ENCODE results near the gene GPR35.

Gene GPR35

DNA sequence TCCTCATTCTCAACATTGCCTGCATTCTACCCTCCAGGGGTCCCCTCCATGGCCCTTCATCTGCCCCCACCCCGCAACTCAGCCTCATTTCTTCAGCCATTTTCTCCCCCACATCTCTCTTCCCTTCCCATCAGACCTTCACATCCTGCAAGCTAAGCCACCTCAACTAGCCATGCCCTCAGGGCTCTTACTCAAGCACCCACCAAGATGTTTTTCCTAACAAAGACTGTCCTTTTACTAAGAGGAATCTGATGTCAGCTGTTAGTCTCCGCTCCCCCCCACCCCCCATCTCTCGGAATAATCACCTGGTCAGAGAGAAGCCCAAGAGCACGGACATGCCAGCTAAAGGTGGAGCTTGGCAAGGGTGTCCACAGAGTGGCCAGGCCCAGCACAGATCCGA, 43.5 kb upstream of the GPR35 start:
- no peak overlapping the region for H3K27ac ChIP-seq
- peaks cover 11% of the 10 kb centered on the region for H3K4me1 ChIP-seq
- no peak overlapping the region for H3K4me3 ChIP-seq (ENCODE audit: low read depth, low read length)
- H3K27me3 ChIP-seq (ENCODE audit: control insufficient read depth, insufficient read depth, low read length) = no peaks in the 10 kb centered on the region
- H3K4me2 ChIP-seq (ENCODE audit: low read length) = no peak overlapping the region
- TF ChIP-seq, protein P1, sequence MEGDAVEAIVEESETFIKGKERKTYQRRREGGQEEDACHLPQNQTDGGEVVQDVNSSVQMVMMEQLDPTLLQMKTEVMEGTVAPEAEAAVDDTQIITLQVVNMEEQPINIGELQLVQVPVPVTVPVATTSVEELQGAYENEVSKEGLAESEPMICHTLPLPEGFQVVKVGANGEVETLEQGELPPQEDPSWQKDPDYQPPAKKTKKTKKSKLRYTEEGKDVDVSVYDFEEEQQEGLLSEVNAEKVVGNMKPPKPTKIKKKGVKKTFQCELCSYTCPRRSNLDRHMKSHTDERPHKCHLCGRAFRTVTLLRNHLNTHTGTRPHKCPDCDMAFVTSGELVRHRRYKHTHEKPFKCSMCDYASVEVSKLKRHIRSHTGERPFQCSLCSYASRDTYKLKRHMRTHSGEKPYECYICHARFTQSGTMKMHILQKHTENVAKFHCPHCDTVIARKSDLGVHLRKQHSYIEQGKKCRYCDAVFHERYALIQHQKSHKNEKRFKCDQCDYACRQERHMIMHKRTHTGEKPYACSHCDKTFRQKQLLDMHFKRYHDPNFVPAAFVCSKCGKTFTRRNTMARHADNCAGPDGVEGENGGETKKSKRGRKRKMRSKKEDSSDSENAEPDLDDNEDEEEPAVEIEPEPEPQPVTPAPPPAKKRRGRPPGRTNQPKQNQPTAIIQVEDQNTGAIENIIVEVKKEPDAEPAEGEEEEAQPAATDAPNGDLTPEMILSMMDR (IDR thresholded peaks at IDR 0.05) = no peak
- no peak overlapping the region for H3K9ac ChIP-seq
- no peaks in the 10 kb centered on the region for H3K36me3 ChIP-seq (ENCODE audit: control insufficient read depth, insufficient read depth, low read length)
- peaks cover 50% of the 10 kb centered on the region for H3K79me2 ChIP-seq
- no peaks in the 10 kb centered on the region for H3K9me3 ChIP-seq (ENCODE audit: control insufficient read depth, low read length)
- no peak overlapping the region for H2AFZ ChIP-seq

DNA sequence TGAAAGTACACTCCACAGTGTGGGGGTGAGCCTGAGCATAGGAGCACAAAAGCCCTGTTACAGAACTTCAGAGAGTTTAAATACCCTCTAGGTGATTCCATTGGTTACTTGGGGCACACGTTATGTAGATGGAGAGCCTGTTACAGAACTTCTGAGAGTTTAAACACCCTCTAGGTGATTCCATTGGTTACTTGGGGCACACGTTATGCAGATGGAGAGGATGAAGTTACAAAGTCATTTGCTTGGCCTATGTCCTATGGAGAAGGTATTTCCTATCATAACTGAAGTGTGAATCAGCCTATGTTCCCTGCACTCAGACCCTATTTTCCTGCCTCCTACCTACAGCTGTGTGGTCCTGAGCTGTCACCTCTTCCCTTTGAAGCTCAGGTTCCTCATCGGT, 42.5 kb upstream of the GPR35 start:
- no peaks in the 10 kb centered on the region for H3K9me3 ChIP-seq (ENCODE audit: control insufficient read depth, low read length)
- H3K4me1 ChIP-seq = peaks cover 15% of the 10 kb centered on the region
- TF ChIP-seq, protein P1 (IDR thresholded peaks at IDR 0.05) = no peak
- H3K27me3 ChIP-seq (ENCODE audit: control insufficient read depth, insufficient read depth, low read length) = no peaks in the 10 kb centered on the region
- H3K36me3 ChIP-seq (ENCODE audit: control insufficient read depth, insufficient read depth, low read length) = no peaks in the 10 kb centered on the region
- H2AFZ ChIP-seq = no peak overlapping the region
- H3K27ac ChIP-seq = no peak overlapping the region
- peaks cover 58% of the 10 kb centered on the region for H3K79me2 ChIP-seq
- no peak overlapping the region for H3K9ac ChIP-seq
- no peak overlapping the region for H3K4me2 ChIP-seq (ENCODE audit: low read length)
- H3K4me3 ChIP-seq (ENCODE audit: low read depth, low read length) = no peak overlapping the region

DNA sequence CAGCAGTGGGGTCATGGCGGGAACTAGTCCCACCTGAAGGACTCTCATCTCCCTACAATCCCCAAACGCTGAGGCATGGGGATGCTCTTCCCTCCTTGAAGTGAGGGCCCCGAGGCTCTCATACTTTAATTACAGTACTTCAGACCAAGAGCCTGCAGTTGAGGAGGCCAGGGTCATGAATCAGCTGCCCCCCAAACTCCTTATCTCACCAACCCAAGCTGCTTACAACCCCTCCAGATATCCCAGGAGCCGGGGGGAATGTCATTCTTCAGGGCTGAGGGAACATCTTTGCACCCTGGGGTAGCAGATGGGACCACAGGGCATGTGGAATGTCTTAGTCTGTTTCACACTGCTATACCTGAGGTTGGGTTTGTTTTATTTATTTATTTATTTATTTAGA, 41.5 kb upstream of the GPR35 start:
- TF ChIP-seq, protein P1 (IDR thresholded peaks at IDR 0.05) = no peak
- Histone ChIP-seq H3K4me2 (ENCODE audit: low read length) (no peak overlapping the region), H3K4me3 (ENCODE audit: low read depth, low read length) (no peak overlapping the region), H3K9ac (no peak overlapping the region), H3K79me2 (peaks cover 61% of the 10 kb centered on the region), H2AFZ (no peak overlapping the region), H3K27me3 (ENCODE audit: control insufficient read depth, insufficient read depth, low read length) (no peaks in the 10 kb centered on the region), H3K9me3 (ENCODE audit: control insufficient read depth, low read length) (no peaks in the 10 kb centered on the region), H3K27ac (no peak overlapping the region), H3K36me3 (ENCODE audit: control insufficient read depth, insufficient read depth, low read length) (no peaks in the 10 kb centered on the region), H3K4me1 (peaks cover 18% of the 10 kb centered on the region)

DNA sequence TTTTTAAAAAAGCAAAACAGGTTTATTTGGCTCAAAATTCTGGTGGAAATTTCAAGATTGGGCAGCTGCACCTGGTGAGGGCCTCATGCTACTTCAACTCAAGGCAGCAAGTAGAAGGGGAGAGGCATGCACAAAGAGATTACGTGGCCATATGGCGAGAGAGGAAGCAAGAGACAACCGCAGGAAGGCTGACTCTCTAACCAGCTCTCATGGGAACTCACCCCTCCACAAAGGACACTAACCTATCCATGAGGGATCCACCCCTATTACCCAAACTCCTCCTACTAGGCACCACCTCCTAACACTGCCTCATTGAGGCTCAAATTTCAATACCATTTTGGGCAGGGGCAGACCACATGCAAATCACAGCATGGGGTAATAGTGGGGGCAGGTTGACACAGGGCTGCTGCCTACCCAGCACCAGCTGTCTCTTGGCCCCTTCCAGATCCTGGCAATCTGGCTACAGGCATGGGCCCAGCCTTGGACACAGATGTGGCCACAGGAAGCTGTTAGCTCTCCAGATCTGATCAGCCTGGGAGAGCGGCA, 40.7 kb upstream of the GPR35 start:
- H3K4me2 ChIP-seq (ENCODE audit: low read length) = peak overlapping the region; percentile 75
- H3K27ac ChIP-seq = no peak overlapping the region
- no peak overlapping the region for H2AFZ ChIP-seq
- no peak overlapping the region for H3K4me3 ChIP-seq (ENCODE audit: low read depth, low read length)
- no peaks in the 10 kb centered on the region for H3K27me3 ChIP-seq (ENCODE audit: control insufficient read depth, insufficient read depth, low read length)
- TF ChIP-seq, protein P1 (IDR thresholded peaks at IDR 0.05) = no peak
- no peak overlapping the region for H3K9ac ChIP-seq
- peaks cover 18% of the 10 kb centered on the region for H3K4me1 ChIP-seq
- no peaks in the 10 kb centered on the region for H3K36me3 ChIP-seq (ENCODE audit: control insufficient read depth, insufficient read depth, low read length)
- no peaks in the 10 kb centered on the region for H3K9me3 ChIP-seq (ENCODE audit: control insufficient read depth, low read length)
- peaks cover 61% of the 10 kb centered on the region for H3K79me2 ChIP-seq

DNA sequence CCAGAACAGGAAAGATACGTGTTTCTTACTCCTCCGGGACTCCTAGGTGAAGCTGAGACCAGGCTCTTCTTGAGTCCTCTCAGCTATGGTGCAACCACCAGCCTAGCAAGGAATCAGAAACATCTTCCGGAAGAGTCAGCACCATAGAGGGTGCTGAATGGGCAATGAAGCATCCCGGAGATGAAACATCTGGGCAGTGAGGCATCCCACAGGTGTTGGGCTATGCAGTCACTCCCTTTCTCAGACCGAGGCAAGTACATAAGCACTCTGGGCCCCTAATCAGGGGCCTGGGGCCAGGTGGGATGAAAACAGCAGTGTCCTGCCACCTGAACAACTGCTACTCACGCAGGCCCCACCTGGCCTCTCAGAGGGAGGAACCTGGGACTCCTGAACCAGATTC, 40.2 kb upstream of the GPR35 start:
- Histone ChIP-seq H3K4me1 (peaks cover 18% of the 10 kb centered on the region), H3K27ac (no peak overlapping the region), H3K79me2 (peaks cover 57% of the 10 kb centered on the region), H3K27me3 (ENCODE audit: control insufficient read depth, insufficient read depth, low read length) (no peaks in the 10 kb centered on the region), H2AFZ (no peak overlapping the region), H3K4me2 (ENCODE audit: low read length) (peak overlapping the region; percentile 75), H3K9me3 (ENCODE audit: control insufficient read depth, low read length) (no peaks in the 10 kb centered on the region), H3K4me3 (ENCODE audit: low read depth, low read length) (peak overlapping the region; percentile 83), H3K36me3 (ENCODE audit: control insufficient read depth, insufficient read depth, low read length) (no peaks in the 10 kb centered on the region), H3K9ac (no peak overlapping the region)
- TF ChIP-seq, protein P1 (IDR thresholded peaks at IDR 0.05) = no peak

Measured in parathyroid adenoma (tissue), 2 donors.